ENCODE results near the gene NCOA7.
"Not testable (repeated sequence)": the region's sequence is repeated elsewhere in the genome, so short reads cannot be mapped to it uniquely, and the experiment has no call there.

NCOA7 gene

DNA sequence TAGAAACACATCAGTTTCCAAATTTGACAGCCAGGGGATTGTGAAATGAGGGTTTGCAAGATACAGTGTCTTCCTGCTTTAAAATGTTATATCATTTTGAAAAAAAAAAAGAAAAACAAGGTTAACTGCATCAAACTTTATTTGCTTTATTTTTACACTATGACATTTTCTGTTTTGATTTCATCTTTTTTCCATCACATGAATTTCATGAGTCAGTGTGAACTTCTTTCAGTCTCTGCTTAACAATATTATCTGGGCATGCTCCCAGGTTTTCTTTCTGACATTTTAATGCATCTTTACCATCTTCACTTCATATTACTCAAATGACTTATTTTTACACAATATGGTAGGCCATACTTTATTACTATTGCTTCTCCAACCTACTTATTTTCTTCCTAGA lies 1.9 kb downstream of the NCOA7 start:
- DNase-seq (ENCODE audit: low read depth) = no peak

DNA sequence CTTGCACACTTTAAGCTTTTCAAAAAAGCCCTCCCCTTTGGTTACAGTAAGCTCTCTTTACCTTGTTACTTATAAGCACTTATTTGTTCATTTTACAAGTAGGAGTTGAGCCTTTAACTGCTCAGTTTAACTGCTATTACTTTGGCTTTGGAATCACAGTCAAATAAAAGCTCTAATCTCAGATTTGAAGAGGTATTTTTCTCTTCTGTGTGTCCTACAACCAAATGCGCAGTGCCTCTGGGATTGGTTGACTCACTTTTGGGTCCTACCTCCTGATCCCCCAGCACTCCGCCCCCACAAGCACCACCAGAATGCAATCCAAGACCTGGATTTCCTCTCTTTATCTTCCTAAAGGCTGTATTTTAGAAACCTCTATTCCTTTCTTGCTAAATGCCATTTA lies 2.5 kb downstream of the NCOA7 start:
- DNase-seq (ENCODE audit: low read depth) = no peak

GRCh38 chr6:125793863-125794262 lies 3.1 kb downstream of the NCOA7 start:
- no peak for DNase-seq (ENCODE audit: low read depth)

- no peak for DNase-seq (ENCODE audit: low read depth)
Measured at GRCh38 chr6:125794342-125795137, 3.8 kb downstream of the NCOA7 start.

GRCh38 chr6:125795301-125795700 lies 4.5 kb downstream of the NCOA7 start:
- no peak for DNase-seq (ENCODE audit: low read depth)

GRCh38 chr6:125797120-125797885 lies 6.5 kb downstream of the NCOA7 start:
- no peak for DNase-seq (ENCODE audit: low read depth)

- no peak for DNase-seq (ENCODE audit: low read depth)
Measured at GRCh38 chr6:125797886-125798444, 7.2 kb downstream of the NCOA7 start.

DNA sequence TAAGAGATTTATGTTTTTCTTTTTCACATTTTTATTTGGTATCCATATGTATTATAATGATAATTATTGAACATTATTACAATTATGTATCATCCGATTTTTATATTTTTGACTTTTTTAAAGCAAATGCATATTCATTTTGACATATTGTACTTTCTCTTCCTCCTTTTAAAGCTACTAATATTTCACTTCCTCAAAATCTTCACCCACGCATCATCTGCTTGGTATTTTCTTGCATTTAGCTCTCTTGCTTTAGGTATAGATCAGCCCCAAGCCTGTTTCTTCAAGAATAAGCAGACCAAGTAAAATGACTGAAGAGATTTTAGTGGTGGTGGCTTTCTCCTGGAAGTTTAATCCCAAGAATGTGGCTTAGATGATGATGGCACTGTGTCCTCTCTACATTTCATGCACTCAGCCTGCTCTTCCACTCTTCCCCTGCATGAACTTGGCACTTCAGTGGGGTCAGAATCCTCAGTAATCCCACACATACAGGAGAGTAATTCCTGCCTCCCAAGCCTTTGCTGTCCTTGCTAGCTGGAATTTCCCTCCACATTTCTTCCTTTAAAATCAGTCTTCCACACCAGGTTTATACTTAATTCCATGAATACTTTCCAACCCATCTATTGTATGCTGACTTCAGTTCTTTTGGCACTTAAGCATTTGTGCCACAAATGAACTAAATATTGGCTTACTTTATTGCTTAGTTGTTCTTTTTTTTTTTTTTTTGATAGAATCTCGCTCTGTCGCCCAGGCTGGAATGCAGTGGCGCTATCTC lies 8.2 kb downstream of the NCOA7 start:
- DNase-seq (ENCODE audit: low read depth) = no peak

DNA sequence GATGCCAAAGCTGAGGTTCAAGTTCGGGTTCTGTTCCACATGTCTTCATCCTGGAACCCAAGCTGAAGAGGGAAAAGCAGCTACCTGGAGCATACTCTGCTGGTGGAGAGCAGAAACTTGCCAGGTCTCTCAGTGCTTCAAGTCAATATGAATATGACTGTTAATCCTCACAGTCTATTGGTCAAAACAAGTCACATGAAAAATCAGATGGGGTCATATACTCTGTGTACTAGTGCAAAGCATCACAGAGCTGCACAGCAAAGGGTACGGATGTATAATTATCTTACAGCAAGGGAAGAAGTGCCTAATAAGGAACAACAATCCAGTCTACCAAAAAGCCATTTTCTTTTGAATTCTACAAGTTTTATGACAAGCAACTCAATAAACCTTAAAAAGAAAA lies 11.6 kb downstream of the NCOA7 start:
- DNase-seq (ENCODE audit: low read depth) = no peak

DNA sequence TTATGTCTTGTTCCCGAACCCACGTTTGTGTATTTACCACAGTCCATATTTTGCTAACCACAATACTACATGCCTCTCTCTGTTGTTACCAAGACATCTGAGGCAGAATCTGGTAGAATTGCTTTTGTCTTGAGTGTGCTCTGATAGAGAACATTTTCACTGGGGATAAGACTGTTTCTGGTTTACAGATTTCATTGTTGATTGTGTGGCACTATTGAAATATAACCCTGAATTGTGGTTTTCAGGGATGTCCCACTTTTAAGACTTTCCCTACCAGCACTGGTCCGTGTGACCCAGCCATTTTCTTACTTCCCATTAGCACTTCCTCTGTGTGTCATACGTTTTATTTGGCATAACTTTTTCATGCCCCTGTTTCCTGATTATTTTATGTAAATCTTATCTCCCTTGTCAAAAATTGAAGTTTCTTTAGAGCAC lies 12.2 kb downstream of the NCOA7 start:
- no peak for DNase-seq (ENCODE audit: low read depth)

GRCh38 chr6:125804264-125804663 lies 13.5 kb downstream of the NCOA7 start:
- no peak for DNase-seq (ENCODE audit: low read depth)

DNA sequence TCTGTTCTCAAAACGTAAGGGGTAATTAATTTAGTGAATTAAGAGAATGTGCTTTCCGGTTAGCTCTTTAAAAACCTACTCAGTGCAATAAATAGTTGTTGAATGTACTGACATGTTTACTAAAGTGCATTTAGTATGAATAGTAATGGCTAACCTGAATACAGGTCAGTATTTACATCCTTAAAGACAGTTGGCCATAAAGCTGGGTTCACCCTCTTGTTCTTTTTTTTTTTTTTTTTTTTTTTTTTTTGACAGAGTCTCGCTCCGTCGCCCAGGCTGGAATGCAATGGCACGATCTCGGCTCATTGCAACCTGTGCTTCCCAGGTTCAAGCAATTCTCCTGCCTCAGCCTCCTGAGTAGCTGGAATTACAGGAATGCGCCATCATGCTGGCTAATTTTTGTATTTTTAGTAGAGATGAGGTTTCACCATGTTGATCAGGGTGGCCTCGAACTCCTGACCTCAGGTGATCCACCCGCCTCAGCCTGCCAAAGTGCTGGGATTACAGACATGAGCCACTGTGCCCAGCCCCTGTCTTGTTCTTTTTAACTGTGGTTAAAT lies 14.2 kb downstream of the NCOA7 start:
- DNase-seq (ENCODE audit: low read depth) = not testable (repeated sequence)

DNA sequence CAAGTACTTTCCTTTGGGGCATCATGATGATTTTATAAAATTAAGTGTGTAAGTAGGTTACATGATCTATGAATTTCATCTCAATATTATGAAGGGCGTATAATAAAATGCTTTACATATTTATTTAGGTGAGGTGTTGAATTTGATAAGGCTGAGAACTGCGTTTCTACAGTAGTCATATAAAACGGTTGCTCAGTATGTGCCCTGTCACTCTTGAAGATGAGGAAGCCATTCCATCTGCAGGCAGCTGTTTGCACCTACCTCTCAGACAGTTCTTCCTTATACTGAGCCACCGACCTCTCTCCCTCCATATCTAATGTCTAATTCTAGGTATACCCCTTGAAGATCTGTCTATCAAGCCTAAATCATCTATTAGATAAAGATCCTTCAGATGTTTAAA lies 16.1 kb downstream of the NCOA7 start:
- no peak for DNase-seq (ENCODE audit: low read depth)

DNA sequence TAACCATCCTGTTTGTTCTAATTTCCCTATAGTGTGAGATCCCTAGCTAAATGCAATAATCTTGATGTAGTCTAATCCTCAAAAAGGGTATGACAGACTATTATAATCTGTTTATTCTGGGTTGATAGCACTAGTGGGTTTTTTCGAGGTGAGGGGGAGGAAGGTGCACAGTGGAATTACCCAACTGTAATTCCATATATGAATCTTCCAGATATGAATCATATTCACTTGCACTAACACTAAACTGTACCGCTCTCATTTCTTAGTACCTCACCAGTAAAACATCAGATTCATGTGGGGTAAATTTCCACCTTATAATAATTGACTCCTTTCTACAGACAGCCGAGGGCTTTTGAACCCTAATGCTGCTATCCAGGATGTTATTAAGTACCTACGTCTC lies 16.5 kb downstream of the NCOA7 start:
- no peak for DNase-seq (ENCODE audit: low read depth)

DNA sequence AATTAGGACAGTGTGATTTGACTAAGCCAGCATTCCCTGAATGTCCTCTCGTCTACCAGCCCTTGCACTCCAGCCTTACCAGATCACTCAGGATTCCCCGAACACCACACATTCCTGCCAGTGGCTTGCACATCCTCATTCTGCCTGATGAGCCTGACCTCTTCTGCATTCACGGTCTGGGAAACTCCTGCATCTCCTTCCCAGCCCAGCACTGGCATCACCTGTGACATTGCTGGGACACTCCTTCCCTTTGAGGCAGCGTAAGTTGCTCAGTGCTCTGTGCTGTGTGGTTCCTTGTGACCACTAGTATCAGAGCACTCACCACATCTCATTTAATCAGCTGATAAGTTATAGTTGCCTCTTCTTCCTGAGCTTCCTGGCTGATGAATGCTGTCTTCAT lies 17.3 kb downstream of the NCOA7 start:
- no peak for DNase-seq (ENCODE audit: low read depth)

DNA sequence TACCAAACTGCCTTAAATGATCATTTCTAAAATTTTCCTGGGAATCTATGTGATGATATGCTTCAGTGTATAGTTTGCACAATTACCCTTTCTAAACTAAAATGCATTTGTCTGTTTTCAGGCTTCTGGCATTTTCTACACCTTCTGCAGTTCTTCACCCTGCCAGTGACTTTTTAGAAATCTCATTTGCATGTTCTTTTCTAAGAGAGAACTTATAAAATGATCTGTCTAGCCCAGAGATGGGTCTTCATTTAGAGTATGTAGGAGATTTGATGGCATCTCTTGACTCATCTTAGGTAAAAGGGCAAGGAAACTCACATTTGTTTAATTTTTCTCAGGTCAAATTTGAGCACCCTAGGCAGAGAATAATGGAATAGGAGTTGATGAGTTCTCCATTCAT lies 17.8 kb downstream of the NCOA7 start:
- no peak for DNase-seq (ENCODE audit: low read depth)

DNA sequence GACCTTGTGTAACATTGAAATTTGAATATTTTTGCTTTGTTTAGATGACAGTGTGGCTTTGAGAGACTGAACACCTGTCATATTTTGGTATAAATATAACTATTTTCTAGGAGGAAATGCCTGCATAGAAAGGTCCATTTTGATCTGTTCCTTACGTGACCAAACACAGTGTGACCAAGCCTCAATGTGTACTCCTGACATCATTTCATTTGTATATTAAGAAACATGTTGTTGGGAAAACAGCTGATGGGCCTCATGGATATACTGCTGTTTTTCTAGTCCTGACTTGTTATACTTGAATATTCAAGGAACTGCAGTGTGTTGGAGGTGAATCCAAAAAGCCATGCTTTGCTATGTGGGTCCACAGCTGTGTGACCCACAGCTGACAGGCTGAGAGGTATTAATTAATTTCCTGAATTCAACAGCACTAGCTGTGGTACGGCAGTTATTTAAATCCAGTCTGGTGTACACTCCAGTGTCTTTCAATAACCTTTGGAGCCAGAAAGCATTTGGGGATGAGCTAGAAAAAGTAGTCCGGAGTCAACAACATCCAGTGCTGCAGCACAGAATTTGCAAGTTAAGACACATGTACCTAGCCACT lies 18.9 kb downstream of the NCOA7 start:
- DNase-seq (ENCODE audit: low read depth) = no peak

GRCh38 chr6:125810445-125810844 lies 19.7 kb downstream of the NCOA7 start:
- no peak for DNase-seq (ENCODE audit: low read depth)

- no peak for DNase-seq (ENCODE audit: low read depth)
Measured at GRCh38 chr6:125811259-125811658, 20.5 kb downstream of the NCOA7 start.

DNA sequence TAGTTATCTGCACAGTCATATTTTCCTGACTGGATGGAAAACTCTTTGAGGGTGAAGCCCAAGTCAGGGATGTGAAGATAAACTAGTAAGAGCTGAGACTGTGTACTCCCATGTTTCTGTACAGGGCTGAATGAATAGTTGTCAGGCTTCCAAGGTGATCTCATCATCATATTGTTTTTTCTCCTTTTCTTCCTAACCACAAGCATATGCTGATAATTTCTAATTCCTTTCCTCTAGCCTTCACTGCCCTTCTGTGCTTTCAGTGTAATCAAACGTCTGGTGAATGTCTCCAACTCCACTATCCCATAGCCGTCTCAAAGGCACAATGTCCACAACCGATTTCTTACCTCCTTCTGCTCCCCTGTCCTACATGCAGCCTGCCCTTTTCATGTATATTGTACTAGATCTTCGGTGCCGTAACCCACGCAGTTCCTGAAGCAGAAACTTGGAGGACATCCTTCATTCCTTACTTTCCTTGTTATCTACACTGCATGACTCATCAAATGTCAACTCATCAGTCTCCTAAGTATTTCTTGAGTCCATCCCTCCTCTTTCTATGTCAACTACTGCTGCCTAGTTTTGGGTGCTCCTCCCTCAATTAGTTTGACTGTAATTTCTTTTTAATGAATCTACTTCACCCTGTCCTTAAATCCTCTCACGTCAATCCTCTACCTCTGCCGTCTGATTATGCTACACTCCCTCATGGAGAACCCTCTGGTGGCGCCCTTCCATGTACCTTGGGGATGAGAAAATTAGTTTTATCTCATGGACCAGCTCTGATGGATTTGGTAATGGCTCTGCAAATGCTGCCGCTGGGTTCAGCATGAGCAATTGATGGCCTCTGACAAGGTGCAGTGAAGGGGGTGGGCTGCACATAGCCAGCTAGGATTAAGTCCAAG lies 21.9 kb downstream of the NCOA7 start:
- no peak for DNase-seq (ENCODE audit: low read depth)

GRCh38 chr6:125814481-125814880 lies 23.7 kb downstream of the NCOA7 start:
- no peak for DNase-seq (ENCODE audit: low read depth)
